Measurements from ENCODE around the gene IL6ST. TPM values are rescaled to one million over a fixed set of nuclear protein-coding genes. Genes with fewer than 3 reads are reported as not detected.

The IL6ST gene
- total and polyA plus RNA-seq, 8 donors = 166 to 464 (median 222) TPM

DNA sequence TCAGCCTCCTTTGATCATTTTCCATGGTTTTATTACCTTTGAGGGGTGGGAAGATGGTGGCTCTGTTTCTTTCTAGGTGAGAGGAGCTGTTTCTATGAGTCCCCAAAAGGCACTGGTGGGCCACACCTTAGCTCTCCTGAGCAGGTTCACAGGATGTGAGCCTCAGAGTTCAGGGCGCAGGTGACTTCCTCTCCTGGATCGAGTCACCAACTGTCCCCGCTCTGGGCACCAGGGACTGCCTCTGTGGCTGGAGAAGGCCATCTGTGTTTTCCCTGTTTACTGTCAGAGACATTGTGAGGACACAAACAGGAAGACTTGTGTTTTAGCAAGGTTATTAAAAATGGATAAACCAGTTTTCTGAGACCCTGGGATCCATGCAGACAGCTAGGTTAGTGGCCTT is 75.1 kb downstream of the IL6ST start:
- peaks cover 0 to 14% of the 10 kb centered on the region in 2 donors for H3K4me1 ChIP-seq
- no peak overlapping the region for H3K27ac ChIP-seq
- TF ChIP-seq, protein P1, sequence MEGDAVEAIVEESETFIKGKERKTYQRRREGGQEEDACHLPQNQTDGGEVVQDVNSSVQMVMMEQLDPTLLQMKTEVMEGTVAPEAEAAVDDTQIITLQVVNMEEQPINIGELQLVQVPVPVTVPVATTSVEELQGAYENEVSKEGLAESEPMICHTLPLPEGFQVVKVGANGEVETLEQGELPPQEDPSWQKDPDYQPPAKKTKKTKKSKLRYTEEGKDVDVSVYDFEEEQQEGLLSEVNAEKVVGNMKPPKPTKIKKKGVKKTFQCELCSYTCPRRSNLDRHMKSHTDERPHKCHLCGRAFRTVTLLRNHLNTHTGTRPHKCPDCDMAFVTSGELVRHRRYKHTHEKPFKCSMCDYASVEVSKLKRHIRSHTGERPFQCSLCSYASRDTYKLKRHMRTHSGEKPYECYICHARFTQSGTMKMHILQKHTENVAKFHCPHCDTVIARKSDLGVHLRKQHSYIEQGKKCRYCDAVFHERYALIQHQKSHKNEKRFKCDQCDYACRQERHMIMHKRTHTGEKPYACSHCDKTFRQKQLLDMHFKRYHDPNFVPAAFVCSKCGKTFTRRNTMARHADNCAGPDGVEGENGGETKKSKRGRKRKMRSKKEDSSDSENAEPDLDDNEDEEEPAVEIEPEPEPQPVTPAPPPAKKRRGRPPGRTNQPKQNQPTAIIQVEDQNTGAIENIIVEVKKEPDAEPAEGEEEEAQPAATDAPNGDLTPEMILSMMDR (IDR thresholded peaks at IDR 0.05) = no peak
- intact Hi-C loops (cut with DNase I) = no loop called here
- no peak overlapping the region for H3K4me3 ChIP-seq
- DNase-seq = no peak
- ATAC-seq = no peak
- no peaks in the 10 kb centered on the region for H3K27me3 ChIP-seq
- H3K36me3 ChIP-seq = no peaks in the 10 kb centered on the region
- H3K9me3 ChIP-seq = no peaks in the 10 kb centered on the region

DNA sequence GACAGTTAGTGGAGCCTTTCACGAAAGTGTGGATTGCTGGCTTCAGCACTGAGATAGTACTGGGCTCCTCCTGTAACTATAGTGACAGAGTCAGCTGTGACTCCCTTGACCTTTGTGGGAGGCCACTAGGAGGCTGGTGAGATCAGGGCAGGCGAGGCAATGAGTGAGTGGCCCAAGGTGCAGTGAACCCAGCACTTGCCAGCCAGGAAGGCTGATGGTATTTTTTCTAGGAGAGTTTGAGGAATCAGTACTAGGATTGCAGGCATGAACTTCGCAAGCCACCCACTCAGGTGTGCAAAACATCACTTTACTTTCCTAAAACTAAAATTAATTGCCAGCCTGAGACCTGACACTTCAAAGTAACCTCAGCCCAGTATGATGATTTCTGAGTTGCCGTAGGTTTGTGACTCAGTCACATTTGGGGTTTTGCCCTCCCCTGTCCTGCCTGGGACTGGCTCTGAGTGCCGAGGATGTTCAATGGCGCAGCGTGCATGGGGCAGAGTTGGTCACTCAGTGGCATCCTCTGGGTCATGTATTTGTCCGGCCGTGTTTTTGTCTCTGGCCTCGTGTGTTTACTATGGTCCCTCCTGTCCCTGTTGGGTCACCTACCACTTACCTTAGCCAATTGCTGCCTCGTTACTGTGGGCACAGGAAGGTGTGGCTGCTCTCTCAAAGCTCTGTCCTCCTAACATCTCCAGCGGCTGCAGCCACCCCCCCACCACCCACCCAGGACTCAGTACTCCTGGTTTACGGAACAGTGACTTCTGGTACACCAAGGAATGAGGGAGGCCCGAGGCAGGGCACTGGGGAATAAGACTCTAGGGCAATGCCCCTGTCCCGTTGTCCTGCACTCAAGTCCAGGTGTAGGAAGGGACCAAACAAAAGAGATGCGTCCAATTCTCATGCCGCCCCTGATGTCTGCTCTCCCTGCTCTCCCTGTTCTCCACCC is 76.4 kb downstream of the IL6ST start:
- Histone ChIP-seq H3K9me3 (no peaks in the 10 kb centered on the region), H3K4me1 (peaks cover 0 to 7% of the 10 kb centered on the region in 2 donors), H3K36me3 (no peaks in the 10 kb centered on the region), H3K4me3 (no peak overlapping the region), H3K27ac (no peak overlapping the region), H3K27me3 (no peaks in the 10 kb centered on the region)
- intact Hi-C loops (cut with DNase I) = no loop called here
- TF ChIP-seq, protein P1 (IDR thresholded peaks at IDR 0.05) = no peak
- DNase-seq = no peak
- ATAC-seq = peak; percentile 31

DNA sequence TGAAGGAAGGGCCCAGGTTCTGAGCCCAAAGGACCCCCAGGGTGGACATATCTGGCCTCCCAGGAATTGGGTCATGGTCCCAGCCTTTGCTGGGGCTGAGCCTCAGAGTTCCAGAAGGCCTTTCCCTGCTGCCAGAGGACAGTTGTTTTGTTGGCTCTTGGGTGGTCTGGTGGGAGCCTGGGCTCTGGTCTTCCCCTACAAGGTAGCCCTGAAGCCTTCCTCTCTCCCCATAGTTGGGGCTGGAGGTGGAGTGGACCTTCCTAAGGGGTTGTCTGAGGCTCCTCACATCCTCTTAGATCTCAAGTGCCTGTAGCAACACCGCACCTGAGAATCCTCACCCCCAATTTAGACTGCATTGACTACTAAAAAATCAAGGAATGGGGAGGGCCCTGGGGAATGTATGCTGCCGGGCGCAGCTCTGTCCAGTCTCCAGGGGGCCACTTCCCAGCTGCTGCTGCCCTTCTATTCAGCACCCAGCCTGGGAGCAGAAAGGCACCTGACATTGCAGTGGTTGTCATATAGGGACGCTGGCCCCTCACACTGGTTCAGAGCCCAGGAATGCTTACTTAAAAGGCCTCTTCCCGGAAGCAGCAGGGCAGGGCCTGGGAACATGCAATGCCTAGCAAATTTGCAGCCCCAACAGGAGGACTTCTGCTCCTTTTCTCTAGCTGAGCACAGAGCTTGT is 77.2 kb downstream of the IL6ST start:
- H3K27ac ChIP-seq = no peak overlapping the region
- H3K9me3 ChIP-seq = no peaks in the 10 kb centered on the region
- H3K4me1 ChIP-seq = no peaks in the 10 kb centered on the region
- DNase-seq (no peak), ATAC-seq (no peak)
- intact Hi-C loops (cut with DNase I) = no loop called here
- TF ChIP-seq, protein P1 (IDR thresholded peaks at IDR 0.05) = no peak
- no peaks in the 10 kb centered on the region for H3K36me3 ChIP-seq
- H3K27me3 ChIP-seq = no peaks in the 10 kb centered on the region
- no peak overlapping the region for H3K4me3 ChIP-seq

DNA sequence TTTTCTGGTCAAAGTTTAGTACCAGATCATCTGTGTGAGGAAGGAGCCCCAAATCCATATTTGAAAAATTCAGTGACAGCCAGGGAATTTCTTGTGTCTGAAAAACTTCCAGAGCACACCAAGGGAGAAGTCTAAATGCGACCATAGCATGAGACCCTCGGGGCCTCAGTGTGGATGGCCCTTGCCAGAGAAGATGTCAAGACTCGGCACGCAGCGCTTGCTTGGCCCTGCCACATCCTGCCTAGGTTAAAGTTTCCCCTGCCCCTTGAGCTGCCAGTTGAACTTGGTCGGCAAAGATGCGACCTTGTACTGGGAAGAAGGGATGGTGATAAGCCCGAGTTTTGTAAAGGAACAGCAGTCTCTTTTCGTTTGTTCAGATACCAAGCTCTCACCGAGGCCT is 77.8 kb downstream of the IL6ST start:
- Histone ChIP-seq H3K4me3 (no peak overlapping the region), H3K4me1 (no peaks in the 10 kb centered on the region), H3K36me3 (no peaks in the 10 kb centered on the region), H3K27ac (no peak overlapping the region), H3K9me3 (no peaks in the 10 kb centered on the region), H3K27me3 (no peaks in the 10 kb centered on the region)
- TF ChIP-seq, protein P1 (IDR thresholded peaks at IDR 0.05) = no peak
- DNase-seq (no peak), ATAC-seq (no peak)
- intact Hi-C loops (cut with DNase I) = no loop called here

DNA sequence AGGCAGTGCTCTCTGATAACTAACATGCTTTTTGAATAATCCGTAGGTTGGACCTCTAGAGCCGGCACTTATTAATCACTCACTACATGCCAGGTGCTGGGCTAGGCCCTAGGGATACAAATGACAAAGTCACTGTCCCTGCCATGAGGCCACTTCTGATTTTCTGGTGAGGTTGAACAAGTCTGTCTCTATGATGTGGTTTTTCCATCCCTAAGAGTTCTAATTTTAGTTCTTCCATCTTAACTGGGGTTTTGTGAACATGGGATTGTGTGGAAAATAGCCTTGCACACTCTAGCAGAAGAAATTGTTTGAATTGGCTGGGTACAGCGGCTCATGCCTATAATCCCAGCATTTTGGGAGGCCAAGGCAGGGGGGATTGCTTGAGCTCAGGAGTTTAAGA is 79.0 kb downstream of the IL6ST start:
- DNase-seq = no peak
- Histone ChIP-seq H3K36me3 (no peaks in the 10 kb centered on the region), H3K27ac (no peak overlapping the region), H3K9me3 (no peaks in the 10 kb centered on the region), H3K4me1 (no peaks in the 10 kb centered on the region), H3K27me3 (no peaks in the 10 kb centered on the region), H3K4me3 (no peak overlapping the region)
- intact Hi-C loops (cut with DNase I) = no loop called here
- TF ChIP-seq, protein P1 (IDR thresholded peaks at IDR 0.05) = no peak
- no peak for ATAC-seq

Measured in left lung (tissue), 10 donors.